HG02571 (cell line): ENCODE results near the gene RALGAPA2.
A peak's percentile ranks its signal among the peaks of the same experiment; 100 is the strongest.

ENCODE experiments used
- ATAC-seq: cut with Tn5 transposase; IDR thresholded peaks from one replicate; pipeline ENCODE4 v1.9.1; 2021; ENCODE audit warnings: mild to moderate bottlenecking, moderate library complexity; ENCODE audit not compliant: unreplicated experiment

Gene RALGAPA2

GRCh38 chr20:20712474-20713243 lies at the start of gene RALGAPA2:
RALGAPA2 (minus strand) TSS chr20:20712644; CDS start chr20:20712480, 164 bp downstream.
- ATAC-seq, result peak; percentile 98

GRCh38 chr20:20761301-20761700 lies 48.9 kb upstream of the RALGAPA2 start:
- no peak for ATAC-seq

GRCh38 chr20:20759132-20759531 lies 46.7 kb upstream of the RALGAPA2 start:
- ATAC-seq, result no peak

DNA sequence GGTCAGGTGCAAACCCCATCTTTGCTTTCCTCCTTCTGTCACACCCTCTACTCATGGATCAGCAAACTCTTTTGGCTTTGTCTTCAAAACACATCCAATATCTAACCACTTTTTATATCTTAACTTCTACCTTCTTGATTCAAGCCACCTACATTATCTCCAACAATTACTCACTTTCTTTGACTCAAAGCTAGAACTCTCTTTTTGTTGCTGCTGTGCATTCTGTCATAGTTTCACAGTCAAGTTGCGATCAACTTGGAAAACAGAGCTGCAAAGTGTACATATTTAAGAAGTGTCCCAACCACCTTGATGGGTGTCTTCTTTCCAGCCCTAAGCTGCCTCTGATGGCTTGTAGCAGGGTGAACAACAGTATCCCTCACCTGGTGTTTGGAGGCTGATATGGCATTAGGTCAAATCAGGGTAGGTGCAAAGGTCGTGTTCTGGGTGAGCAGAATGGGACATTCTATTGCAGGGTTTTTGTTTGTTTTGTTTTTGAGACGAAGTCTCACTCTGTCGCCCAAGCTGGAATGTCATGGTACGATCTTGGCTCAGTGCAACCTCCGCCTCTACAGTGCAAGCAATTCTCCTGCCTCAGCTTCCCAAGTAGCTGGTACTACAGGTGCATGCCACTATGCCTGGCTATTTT lies 43.4 kb upstream of the RALGAPA2 start:
- no peak for ATAC-seq

- no peak for ATAC-seq
Observed at GRCh38 chr20:20755231-20755630, 42.8 kb upstream of the RALGAPA2 start.

GRCh38 chr20:20754714-20755113 lies 42.3 kb upstream of the RALGAPA2 start:
- no peak for ATAC-seq

GRCh38 chr20:20752712-20753111 lies 40.3 kb upstream of the RALGAPA2 start:
- ATAC-seq, result no peak

- no peak for ATAC-seq
Observed at GRCh38 chr20:20747298-20747697, 34.9 kb upstream of the RALGAPA2 start.

GRCh38 chr20:20744170-20744725 lies 31.8 kb upstream of the RALGAPA2 start:
- no peak for ATAC-seq

- no peak for ATAC-seq
Observed at GRCh38 chr20:20743511-20744169, 31.2 kb upstream of the RALGAPA2 start.

DNA sequence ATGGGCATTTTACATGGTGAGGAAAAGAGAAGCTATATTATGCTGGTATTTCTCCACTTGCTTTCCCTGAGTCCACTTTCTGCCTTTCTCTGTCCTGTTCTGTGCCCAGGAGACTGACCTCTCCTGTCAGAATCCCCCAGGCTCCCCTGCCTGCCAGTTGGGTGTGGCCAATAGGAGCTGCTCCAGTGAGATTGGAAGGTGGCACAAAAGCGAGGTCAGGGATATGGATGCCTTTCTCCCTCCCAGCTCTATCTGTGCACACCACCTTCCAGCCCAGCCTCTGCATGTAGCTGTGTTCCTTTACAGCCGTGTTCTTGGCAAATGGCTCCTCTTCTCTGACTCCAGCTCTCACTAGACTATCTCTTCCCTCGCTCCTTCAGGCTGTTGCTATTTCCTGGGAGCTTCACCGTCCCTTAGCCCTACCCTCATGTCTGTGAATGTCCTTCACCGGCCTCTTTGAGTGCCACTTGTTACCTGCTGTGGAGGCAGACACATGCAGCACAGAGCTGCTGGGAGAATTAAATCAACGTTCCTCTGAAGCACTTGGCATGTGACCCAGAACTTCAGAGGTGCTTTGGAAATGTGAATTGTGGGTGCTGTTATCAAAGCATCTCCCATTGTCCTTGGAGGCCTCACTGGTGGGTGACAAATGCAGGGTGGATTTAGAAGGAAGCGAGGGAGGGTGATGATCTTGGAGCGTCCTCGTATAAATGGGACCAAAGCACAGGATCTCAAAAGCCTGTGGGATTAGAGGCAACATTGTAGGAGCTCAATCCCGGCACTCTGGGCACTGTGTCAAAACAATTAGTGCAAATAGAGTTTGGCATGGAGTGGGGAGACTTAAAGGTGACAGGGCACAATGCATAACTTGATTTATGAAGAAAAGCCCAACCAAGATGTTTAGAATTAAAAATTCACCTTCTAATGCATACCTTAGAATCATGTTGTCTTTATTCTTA lies 28.9 kb upstream of the RALGAPA2 start:
- no peak for ATAC-seq

DNA sequence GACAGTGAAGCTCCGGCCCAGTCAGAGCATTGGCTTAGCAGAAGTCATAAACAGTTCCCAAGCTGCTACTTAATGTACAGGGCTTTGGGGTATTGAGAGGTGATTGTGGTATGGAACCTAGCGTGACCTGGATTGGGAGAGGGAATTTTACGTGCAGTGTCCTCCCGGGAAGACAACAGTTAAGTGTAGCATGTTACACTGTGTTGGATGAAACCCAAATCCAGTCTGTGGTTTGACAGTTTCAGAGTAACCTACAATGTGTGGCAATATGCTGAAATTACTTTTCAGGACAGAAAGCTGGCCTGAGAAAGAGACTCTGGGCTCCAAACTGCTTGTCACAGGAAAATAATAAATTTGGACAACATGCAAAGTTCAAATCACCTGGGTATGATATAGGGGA lies 28.1 kb upstream of the RALGAPA2 start:
- ATAC-seq, result no peak

DNA sequence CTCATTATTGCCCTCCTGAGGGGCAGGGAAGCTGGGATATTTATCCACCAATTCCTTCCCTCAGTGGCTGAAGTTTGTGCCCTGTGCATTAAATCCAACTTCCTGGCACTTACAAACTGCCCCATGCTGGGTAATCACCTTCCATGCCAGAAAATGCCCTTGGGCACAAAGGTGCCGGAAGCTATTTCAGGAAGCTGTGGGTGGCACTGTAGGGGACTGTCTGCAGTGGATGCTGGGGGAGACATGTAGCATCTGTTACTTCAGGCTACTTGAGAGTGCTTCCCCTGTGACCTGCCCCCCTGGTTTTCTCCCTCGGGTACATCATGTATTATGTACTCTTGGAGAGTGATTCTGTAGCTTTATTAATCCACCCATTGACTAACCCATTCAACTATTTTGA lies 24.7 kb upstream of the RALGAPA2 start:
- ATAC-seq, result no peak

GRCh38 chr20:20736303-20736702 lies 23.9 kb upstream of the RALGAPA2 start:
- no peak for ATAC-seq

GRCh38 chr20:20734475-20734948 lies 22.1 kb upstream of the RALGAPA2 start:
- ATAC-seq, result no peak

DNA sequence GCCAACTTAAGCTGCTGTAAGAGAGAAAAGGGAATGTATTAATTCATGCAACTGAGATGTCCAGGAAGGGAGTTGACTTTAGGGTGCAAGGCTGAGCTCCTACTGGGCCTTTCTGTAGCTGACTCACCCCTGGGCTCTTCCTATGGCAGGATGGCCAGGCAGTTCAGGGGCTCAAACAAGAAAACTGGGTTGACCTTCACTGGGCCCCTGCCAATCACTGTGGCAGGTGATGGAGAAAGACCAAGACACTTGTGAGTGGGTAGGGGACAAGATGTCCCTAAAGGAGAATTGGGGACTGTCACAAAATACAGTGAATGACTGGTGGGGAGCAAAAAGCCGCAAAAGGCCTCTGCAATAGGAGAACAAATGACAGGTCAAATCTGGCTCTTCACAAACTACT lies 21.5 kb upstream of the RALGAPA2 start:
- no peak for ATAC-seq

GRCh38 chr20:20732641-20733040 lies 20.2 kb upstream of the RALGAPA2 start:
- ATAC-seq, result no peak

DNA sequence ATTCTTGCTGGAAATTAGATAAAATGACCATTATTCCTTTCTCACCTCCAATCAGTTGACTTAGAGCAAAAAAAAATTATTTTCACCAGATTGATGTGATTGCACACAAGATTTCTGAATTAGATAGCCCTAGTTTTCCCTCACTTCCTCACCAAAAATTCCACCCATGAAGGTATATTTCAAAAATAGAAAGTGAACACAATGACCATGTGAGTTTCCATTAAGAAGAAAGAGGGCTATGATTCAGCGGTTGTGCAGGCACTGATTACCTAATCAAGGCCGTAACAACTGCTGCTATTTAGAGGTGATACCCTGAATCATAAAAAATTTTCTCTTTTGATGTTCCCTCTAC lies 19.5 kb upstream of the RALGAPA2 start:
- ATAC-seq, result no peak

- no peak for ATAC-seq
Observed at GRCh38 chr20:20731000-20731944, 18.8 kb upstream of the RALGAPA2 start.
